Measurements from ENCODE around the gene RFNG. TPM values are rescaled to one million over a fixed set of nuclear protein-coding genes. Genes with fewer than 3 reads are reported as not detected.

RFNG gene
- total and polyA plus RNA-seq, 2 of the 13 experiments (the other 11 are each of a cell fraction or from before 2014, with no cell fraction given), result 61.4 to 64.0 TPM

- no peak for TF ChIP-seq SMAD1 (CRISPR knock-in tag; IDR thresholded peaks at IDR 0.05; ENCODE audit: borderline replicate concordance, low read depth)
- no peak for TF ChIP-seq ZNF530 (CRISPR knock-in tag; IDR thresholded peaks at IDR 0.05; ENCODE audit: low read depth)
- TF ChIP-seq ZNF777 (CRISPR knock-in tag; IDR thresholded peaks at IDR 0.05), result peak; percentile 86; the same call in 1 of the 2 replicates
- peak in 1 of 2 experiments; percentile 39; a peak in 1 of 4 replicates for TF ChIP-seq EP300 (IDR thresholded peaks at IDR 0.05; ENCODE audit: low read depth in 2 of 2, low read length in 2 of 2)
- TF ChIP-seq EP300 (CRISPR knock-in tag; IDR thresholded peaks at IDR 0.05; ENCODE audit: borderline replicate concordance), result 0 out of 2 replicates have a peak, but pooled peaks have one; percentile 9
- no peak for TF ChIP-seq KDM5A (IDR thresholded peaks at IDR 0.05; ENCODE audit: borderline replicate concordance, low read length)
- TF ChIP-seq SMARCC2 (IDR thresholded peaks at IDR 0.05), result no peak
- TF ChIP-seq CCDC6 (CRISPR knock-in tag; IDR thresholded peaks at IDR 0.05), result no peak
- TF ChIP-seq ZNF788 (CRISPR knock-in tag; IDR thresholded peaks at IDR 0.05; ENCODE audit: borderline replicate concordance), result no peak; the same call in 1 of the 2 replicates
- peak; percentile 75 for TF ChIP-seq CSRNP1 (CRISPR knock-in tag; IDR thresholded peaks at IDR 0.05)
- no peak for TF ChIP-seq PRDM15 (CRISPR knock-in tag; IDR thresholded peaks at IDR 0.05)
- no peak for TF ChIP-seq JUNB (CRISPR knock-in tag; IDR thresholded peaks at IDR 0.05; ENCODE audit: borderline replicate concordance)
- no peak for TF ChIP-seq MBNL3 (CRISPR knock-in tag; conservative IDR thresholded peaks at IDR 0.05)
- TF ChIP-seq CHD4 (IDR thresholded peaks at IDR 0.05; ENCODE audit: borderline replicate concordance, low read length), result no peak
- TF ChIP-seq ZFP91 (CRISPR knock-in tag; IDR thresholded peaks at IDR 0.05; ENCODE audit: borderline replicate concordance), result peak; percentile 69; the same call in 1 of the 2 replicates
- TF ChIP-seq ZBTB25 (CRISPR knock-in tag; IDR thresholded peaks at IDR 0.05), result no peak
- TF ChIP-seq ZNF639 (CRISPR knock-in tag; conservative IDR thresholded peaks at IDR 0.05), result no peak
- TF ChIP-seq ZNF766 (CRISPR knock-in tag; IDR thresholded peaks at IDR 0.05; ENCODE audit: borderline replicate concordance), result no peak
Observed at GRCh38 chr17:82098939-82099763, 47.5 kb upstream of the RFNG start (continued).
